LHCN-M2 (cell line): ENCODE data around the gene GLRA2. TPM values are rescaled to one million over a fixed set of nuclear protein-coding genes. Genes with fewer than 3 reads are reported as not detected.

Experiments used
- DNase-seq: peaks from one replicate; pipeline ENCODE4 v3.0.0-alpha.2; 2012; ENCODE audit warnings: low read depth
- polyA plus RNA-seq: library from polyadenylated mRNA; unstranded; fragments of >200 nt; gene quantifications from one replicate; pipeline ENCODE4 v1.2.1, GENCODE V29; 2012; ENCODE audit warnings: missing spikeins
- total RNA-seq: library from RNA; depleted of rRNA; stranded (reverse); fragments of >200 nt; gene quantifications from 2 replicates; pipeline ENCODE4 v1.2.3, GENCODE V29; 2014; rRNA removed

Gene GLRA2
- total RNA-seq: not detected in 2 replicates
- not detected for polyA plus RNA-seq

DNA sequence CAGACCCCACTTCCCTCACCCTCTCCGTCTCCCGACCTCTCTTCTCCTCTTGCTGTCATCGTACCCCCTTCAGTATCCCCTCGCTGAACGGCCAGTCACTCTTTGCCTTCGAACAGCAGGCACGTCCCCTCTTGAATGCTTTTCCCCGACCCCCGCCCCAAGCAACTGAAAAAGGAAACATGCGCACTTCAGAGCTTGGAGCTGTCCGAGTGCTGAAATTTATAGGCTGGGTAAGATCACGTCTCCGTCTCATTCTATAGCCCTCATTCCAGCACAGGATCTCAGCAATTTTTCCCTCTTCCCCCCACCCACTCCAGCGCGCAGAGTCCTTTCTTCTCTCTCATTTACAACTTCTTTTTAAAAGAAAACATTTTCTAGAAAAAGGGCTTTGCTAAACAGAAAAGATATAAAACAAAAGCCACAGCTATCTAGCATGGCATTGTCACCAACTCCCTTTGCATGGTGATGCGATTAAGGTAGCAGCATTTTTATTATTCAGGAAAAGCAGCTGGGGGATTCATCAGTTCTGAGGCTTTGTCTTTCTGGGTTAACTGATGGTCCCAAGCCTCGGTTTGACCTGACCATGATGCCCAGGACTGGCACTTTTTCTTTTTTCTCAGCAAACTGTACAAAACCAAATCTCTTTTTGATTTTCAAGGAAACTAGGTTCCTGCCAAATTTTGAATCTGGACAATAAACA, at the start of gene GLRA2:
GLRA2 (plus strand) TSS at position 247 of the 700 bp plus-strand sequence. CDS start 522 bp downstream, outside the sequence.
- peak; percentile 3 for DNase-seq

DNA sequence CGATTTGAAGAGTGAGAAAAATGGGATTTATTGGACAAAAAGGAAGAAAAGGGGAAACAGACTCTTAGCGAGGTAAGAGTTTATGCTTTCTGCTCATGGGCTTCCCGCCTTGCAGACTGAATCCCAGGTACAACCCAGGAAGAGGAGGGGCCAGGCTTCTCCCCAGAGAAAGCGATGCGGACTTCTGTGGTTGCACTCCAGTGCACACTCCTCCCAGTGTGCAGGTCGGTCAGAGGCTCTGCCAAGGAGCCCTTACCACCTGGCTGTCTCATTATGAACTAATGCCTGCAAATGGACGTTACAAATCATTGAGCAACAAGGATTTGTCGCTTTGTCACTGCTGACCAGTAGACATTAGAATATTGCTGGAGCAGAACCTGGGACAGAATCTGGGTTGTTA, 39.9 kb upstream of the GLRA2 start:
- no peak for DNase-seq

DNA sequence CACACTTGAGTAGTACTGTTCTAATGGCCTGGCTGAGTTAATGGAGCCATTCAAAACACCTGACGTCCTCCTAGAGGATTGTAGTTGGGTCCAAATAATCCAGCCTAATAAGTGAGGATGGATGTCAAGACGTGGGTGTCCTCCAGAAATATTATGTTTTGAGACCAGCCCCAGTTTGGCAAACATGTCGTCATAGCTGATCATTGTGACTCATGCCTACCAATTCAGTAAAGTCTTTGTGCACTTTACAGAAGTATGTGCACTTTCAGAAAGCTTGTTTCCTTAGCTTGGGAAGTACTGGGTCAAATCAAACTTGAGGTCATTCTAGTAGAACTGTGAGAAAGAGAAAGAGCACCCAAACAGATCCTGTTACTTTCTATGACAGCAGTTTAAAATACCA, 37.6 kb upstream of the GLRA2 start:
- DNase-seq: no peak

DNA sequence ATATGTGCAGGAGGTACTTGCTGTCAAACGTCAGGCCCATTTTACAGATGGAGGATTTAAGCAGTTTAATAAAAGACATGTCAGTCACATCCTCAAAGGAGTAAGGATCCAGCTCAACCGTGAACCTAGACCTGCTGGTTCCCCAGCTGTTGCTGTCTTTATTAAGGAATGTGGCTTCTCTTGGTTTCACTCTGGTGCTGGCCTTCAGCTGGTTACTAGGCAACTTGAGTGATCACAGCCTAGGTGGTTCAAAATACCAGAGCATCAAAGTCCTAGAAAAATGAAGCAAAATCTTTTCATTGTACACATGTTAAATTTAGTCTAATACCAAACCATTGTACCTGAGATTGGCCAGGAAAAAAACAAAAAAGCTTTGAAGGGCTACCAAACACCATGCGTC, 32.7 kb upstream of the GLRA2 start:
- peak; percentile 15 for DNase-seq

DNA sequence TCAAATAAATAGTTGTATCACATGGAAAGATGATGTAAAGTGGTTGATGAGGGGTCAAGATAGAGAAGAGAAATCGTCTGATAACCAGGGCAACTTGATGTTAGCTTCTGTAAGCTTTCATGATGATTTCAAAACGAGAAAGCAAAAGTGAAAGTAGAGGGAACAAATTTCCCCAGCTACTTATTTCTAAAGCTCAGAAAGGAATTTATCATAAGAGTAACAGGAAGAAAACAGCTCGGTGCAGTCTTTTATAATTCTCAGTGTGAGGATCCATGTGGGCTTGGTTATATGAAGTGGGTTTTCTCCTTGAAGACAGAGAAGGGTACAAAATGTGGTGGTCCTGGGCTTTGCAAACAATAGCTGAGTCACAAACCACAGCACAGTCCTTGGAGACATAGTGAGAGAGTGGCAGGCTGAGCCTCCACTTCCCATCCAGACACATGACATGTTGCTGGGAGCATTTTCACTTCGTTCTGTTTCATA, 32.1 kb upstream of the GLRA2 start:
- DNase-seq: peak; percentile 3

DNA sequence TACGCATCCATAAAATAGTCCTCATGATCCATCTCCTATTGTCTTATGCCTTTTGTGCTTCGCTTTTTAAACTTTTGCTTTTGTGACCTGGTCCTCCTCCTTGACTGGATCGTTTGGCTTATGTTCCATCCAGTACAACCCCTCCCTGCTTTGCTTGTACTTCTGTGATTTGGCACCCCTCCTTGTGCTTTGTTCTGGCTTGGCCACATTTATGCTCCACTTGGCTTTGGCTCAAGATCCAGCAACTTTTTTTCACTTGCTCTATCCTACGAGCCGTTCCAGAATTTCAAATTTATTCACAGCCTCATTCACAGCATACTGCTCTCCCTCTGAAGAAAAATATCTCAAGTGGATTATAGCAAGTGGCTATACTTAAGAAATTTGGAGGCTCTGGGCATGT, 28.0 kb upstream of the GLRA2 start:
- DNase-seq: no peak

DNA sequence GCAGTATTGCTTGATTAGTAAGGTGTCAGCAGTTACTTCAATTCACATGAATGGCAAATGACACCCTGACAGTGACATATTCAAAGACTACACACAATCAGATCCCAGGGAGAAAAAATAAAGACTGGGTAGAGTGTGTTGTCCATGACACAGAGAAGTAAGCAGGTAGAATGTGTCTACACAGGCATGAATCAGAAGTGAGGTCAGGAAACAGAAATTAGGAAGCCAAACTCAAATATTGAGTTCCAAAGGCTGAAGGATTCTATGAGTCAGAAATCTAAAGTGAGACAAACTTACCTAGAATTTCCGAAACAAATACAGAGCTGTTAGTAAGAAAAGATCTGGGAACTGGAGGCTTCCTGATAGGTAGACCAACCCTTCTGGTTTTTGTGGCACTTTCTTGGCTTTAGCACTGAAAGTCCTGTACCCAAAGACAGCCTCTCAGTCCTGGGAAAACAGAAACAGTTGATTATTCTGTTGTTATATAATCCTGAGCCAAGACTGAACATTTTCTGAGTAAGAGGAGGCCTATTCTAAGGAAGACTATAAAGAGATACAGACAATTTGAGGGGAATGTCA, 24.3 kb upstream of the GLRA2 start:
- DNase-seq: no peak

DNA sequence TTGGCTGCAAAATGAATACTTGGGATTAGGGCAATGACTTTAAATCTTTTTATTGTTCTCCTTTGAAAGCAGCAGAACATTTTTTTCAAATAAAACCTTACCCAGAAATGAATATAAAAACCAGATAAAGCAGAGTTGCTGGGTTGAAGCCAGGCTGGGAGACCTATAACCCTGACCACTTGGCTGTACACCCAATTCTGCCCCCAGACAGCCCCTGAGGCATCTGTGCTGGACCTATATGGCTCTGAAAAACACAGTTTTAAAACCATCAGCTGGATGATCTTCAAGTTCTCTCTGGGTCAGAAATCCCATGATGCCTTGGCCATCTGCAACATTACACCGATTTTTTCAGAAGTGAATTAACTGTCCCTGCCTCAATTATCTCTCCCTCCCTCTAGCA, 23.7 kb upstream of the GLRA2 start:
- DNase-seq: no peak

DNA sequence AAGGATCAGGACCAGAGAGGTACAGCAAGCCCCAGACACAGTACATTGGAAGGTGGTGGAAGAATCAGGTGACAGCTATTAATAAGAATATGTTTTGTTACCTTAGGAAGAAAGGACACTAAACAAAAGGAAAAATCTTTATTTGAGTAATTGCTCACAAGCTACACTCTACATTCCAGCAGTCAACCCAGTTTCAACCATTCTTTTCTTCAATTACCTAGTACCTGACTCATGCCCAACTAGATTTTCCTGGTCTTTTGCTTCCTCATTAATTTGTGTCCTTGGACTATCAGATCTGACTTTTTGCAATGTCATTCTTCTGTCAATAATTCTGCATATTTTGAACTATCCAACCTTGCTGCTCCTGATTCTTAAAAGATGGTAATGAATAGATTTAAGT, 22.5 kb upstream of the GLRA2 start:
- DNase-seq: no peak

DNA sequence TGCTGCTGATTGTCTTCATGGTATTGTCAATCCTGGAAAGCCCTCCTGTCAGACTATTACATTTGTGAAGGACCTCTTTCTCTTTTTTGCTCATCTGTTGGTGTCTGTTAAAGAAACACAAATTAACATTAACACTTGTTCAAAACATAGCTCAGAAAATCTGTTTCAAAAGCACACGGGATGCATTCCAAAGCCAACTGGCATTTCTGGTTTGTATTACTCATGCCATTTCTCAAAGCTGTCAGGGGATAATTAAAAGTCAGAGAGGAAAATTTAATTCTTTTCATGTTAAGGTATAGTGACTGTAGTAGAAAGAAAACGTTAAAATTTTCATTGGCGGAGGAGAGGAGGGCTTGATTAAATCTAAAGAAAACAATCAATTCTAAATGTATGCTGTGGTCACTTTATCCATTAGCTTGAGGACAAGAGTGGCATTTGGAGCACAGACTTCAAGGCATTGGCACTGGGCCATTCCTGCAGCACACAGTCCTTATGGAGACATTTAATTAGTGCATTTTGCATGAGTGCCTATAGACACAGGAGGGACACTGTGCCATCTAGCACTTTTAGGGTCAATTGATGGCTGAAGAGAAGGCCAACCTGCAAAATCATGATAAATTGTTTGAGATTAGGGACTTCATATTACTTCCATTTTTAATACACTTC, 21.2 kb upstream of the GLRA2 start:
- DNase-seq: peak; percentile 4

DNA sequence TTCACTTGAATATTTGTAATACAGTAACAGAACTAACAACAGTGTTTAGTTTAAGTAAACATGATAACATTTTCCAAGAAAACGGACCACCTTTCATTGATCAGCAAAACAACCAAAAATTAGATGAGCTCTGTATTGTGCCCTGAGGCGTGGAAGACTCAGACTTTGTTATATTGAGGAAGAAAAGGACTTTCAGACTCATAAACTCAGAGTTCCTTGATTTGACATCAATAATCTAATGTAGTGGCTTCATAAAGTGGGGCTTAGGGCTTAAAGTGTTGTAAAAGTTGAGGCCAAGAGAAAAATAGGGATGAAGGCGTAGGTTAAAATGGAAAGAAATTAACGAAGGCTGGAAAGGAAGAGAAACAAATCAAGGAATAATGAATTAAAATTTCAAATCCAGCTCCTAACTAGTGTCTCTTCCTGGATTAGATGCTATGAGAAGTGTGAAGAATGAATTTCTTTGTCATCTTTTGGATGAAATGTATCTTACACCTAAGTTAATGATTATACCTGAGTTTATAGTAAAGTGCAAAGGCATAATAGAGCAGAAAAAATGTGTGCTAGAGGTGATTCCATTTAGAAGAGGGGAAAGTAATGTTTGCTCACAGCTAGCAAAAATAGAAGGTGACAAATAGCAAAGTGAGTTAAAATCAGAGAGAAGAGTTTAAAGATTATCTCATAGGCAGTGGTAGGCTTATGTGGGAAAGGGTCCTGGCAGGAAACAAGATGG, 19.8 kb upstream of the GLRA2 start:
- no peak for DNase-seq

DNA sequence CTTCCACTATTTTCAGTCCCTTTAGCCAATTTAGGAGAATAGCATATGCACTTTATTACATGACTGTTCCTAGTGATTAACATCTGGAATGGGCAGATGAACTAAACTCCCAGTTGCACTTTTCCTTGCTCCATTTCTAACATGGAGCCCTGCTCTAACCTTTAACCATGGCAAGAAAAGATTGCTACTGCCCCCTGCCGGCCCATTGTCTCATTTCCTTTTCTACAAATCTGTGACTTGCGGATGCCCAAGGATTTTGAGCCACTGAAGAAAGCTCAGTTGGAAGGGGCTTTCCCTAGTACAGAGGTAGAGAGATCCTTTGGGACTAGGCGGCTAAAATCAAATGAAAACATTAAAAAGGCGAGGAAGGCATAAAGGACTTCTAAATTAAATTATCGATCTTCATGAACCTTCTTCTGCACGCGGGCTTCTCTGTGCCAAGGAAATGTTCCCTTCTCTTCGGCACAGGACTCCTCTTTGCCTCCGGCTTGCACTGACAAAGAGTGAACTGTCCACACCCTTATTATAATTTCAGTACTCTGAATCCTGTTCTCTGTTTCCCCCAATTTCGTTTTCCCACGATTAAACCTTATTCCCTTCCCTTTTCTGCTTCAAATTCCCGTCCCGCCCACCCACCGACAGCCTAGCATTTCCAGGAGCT, 577 bp upstream of the GLRA2 start:
- peak; percentile 32 for DNase-seq

DNA sequence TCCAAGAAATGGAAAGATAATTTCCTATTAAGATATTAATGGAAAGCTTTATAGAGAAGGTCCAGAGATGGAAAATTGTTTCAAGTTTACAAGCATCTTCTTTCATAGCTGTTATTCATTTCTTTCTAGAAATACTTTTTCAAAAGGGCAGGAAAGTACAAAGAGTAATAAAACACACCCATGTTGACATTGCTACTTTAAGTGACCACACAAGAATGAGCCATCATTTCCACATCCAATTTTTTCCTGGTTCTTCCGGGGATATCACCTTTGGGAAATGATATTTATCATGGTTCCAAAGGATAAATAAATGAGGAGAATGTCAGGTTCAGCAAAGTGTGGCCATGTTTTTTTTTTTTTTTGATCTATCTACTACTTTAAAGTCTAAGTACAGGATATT, 4.5 kb downstream of the GLRA2 start:
- no peak for DNase-seq

DNA sequence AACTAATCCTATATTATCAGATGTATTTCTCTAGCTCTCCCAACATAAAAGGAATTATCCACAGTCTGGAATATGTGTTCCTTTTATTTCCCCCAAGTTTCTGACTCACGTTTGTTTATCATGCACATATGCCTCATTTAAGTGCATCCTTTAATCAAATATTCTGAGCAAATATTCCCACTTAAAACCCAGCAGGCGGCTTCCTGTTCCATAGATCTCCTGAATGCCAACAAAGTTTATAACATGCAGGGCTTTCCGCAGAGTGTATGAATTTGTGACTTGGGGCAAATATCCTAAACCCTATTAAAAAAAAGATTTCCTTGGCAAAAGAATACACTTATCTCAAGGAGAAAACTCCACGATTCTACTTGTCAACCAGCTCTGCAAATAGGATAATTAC, 16.9 kb downstream of the GLRA2 start:
- DNase-seq: no peak

DNA sequence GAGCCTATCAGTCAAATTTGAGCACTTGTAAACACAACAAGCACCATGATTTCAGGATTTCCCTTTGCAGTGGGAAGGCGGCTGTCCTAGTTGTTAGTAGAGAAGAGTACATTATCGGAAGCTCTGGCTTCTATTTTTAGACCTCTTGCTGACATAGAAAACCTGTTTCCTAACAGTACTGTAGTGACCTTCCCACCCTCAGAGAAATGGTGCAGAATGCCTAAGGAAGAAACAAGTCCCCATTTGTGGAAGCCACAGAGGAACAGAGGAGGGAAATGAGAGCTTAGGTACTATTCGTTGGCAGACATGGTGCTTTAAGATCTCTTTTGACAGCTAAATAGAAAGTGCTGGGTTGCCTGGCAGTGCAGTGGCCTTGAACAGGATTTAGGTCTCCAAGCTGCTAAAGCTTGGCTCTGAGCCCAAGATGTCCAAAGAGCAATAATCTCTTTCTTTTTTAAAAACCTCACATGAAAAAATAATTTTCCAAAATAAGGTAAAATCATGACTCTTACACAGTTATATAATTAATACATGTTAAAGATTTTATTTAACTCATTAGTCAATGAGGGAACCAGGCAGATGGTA, 24.9 kb downstream of the GLRA2 start:
- no peak for DNase-seq

DNA sequence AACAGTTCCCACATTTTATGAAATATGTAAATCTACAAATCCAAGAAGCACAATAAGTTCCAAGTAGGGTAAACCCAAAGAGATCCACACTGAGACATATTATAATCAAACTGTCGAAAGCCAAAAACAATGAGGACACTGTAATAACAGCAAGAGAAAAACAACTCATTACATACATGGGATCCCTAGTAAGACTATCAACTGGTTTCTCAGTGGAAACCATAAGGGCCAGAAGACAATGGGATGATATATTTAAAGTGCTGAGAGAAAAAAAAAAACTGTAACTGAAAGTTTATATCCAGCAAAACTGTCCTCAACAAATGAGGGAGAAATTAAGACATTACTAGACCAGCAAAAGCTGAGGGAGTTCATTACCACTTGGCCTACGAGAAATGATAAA, 34.7 kb downstream of the GLRA2 start:
- DNase-seq: no peak

DNA sequence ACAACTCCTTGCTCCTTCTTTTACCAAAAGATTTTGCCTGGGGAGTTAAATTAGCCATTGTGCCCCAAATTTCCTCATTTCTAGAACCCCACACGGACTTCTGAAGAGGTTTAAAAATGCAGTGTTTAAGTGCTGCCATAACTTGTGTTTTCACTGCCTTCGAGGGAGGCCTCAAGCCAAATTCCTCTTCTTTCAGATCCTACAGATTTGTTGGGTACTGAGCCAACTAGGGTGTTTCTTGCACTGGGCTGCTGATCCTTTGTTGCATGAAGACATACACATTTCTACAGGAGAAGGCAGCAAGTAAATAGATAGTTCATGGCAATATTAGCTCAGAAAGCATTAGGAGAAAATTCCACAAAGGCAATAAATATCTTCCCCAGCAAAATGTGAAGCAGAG, 43.8 kb downstream of the GLRA2 start:
- no peak for DNase-seq

DNA sequence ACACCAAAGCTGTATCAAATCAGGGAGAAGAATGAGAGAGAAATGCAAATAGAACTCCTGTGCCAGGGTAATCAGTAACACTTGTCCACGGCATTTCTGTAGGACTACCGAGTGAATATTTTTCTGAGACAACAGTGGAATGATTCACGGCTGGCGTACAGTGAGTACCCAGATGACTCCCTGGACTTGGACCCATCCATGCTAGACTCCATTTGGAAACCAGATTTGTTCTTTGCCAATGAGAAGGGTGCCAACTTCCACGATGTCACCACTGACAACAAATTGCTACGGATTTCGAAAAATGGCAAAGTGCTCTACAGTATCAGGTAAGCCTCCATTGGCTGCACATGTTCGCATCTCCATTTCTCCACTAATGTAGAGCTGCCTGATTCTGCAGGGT, 51.7 kb downstream of the GLRA2 start:
- no peak for DNase-seq

DNA sequence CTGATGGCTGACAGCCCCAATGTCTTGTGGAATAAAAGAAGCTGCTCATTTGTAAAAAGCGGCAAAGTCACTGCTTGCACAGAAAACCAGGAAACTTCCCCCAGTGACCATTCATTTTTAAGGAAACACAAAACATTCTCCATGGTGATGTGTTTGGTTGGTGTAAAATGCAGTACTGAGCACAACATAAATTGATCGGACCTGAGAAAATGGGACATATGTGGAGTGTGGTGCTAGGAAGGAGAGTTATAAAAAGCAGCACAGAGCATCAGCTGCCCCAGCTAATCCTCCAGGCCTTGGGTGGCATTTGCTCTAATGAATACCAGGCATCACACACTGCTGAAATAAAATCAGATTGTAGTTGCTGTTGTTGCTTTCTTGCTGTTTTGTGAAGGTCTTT, 55.2 kb downstream of the GLRA2 start:
- DNase-seq: no peak

DNA sequence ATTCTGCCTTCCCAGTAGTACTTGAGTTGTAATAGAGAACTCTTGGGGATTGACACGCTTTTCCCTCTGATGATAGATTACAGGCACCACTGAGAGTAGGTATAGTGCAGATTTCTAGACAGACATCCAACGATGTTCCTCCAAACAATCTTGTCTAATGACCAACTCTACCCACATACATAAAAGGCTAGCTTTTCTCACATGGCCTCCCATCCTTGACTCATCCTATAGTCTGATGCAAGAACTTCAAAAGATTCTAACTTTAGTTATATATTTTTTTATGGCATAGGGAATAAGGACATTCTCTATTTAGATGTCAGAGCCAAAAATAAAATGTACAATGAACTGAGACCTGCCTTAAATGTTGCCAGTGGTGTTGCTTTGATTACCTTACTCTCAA, 60.9 kb downstream of the GLRA2 start:
- no peak for DNase-seq

DNA sequence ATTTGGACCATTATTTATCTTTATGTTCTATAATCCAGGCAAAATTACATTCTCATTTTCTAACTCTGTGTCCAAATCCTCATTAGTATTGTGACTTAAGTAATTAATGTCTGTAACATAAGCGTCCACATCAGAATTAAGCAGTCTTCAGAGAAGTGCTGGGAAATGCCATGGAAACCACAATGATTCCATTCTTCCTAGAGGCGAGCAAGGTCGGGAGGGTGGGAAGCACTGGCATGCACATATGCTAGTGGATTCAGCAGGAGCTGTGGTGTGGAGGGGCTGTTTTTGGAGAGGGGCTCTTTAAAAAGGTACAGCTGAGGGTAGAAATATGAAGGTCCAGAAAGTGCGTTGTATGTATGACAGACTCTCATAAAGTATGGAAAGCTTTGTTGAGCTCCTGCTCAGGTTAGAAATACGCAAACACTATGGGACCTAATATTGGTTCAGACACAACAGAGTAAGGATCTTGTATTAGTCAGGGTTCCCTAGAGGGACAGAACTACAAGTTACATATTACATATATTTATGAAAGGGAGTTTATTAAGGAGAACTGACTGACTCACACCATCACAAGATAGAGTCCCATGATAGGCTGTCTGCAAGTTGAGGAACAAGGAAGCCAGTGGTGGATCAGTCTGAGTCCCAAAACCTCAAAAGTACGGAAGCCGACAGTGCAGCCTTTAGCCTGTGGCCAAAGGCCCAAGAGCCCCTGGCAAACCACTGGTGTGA, 61.5 kb downstream of the GLRA2 start:
- DNase-seq: no peak
